Measurements from ENCODE around the gene RNF17. TPM values are rescaled to one million over a fixed set of nuclear protein-coding genes. Genes with fewer than 3 reads are reported as not detected.

Gene RNF17
- total RNA-seq, 1 donor from 2014 or later, result not detected

GRCh38 chr13:24734950-24735349 lies 29.0 kb upstream of the RNF17 start:
- no peak overlapping the region for H3K27ac Mint-ChIP-seq (ENCODE audit: unreplicated experiment)
- no peaks in the 10 kb centered on the region for H3K36me3 Mint-ChIP-seq (ENCODE audit: unreplicated experiment)

GRCh38 chr13:24737042-24737441 lies 26.9 kb upstream of the RNF17 start:
- no peak for DNase-seq (ENCODE audit: extremely low spot score, unreplicated experiment)
- no peaks in the 10 kb centered on the region for H3K27me3 Mint-ChIP-seq (ENCODE audit: unreplicated experiment)
- no peak overlapping the region for H3K27ac Mint-ChIP-seq (ENCODE audit: unreplicated experiment)
- H3K9me3 Mint-ChIP-seq (ENCODE audit: unreplicated experiment), result no peaks in the 10 kb centered on the region
- H3K4me1 Mint-ChIP-seq (ENCODE audit: unreplicated experiment), result no peaks in the 10 kb centered on the region
- no peaks in the 10 kb centered on the region for H3K36me3 Mint-ChIP-seq (ENCODE audit: unreplicated experiment)
- H3K4me3 Mint-ChIP-seq (ENCODE audit: unreplicated experiment), result no peak overlapping the region
- no peak for TF ChIP-seq CTCF (IDR thresholded peaks at IDR 0.05)

More at GRCh38 chr13:24734950-24735349, 29.0 kb upstream of the RNF17 start:
- H3K4me1 Mint-ChIP-seq (ENCODE audit: unreplicated experiment), result no peaks in the 10 kb centered on the region
- no peak for TF ChIP-seq CTCF (IDR thresholded peaks at IDR 0.05)
- H3K4me3 Mint-ChIP-seq (ENCODE audit: unreplicated experiment), result no peak overlapping the region
- no peaks in the 10 kb centered on the region for H3K27me3 Mint-ChIP-seq (ENCODE audit: unreplicated experiment)
- no peak for DNase-seq (ENCODE audit: extremely low spot score, unreplicated experiment)
- H3K9me3 Mint-ChIP-seq (ENCODE audit: unreplicated experiment), result no peaks in the 10 kb centered on the region

GRCh38 chr13:24738366-24738847 lies 25.6 kb upstream of the RNF17 start:
- H3K4me1 Mint-ChIP-seq (ENCODE audit: unreplicated experiment), result no peaks in the 10 kb centered on the region
- TF ChIP-seq CTCF (IDR thresholded peaks at IDR 0.05), result no peak
- H3K27ac Mint-ChIP-seq (ENCODE audit: unreplicated experiment), result no peak overlapping the region
- H3K4me3 Mint-ChIP-seq (ENCODE audit: unreplicated experiment), result no peak overlapping the region
- DNase-seq (ENCODE audit: extremely low spot score, unreplicated experiment), result peak; percentile 79
- H3K9me3 Mint-ChIP-seq (ENCODE audit: unreplicated experiment), result no peaks in the 10 kb centered on the region
- no peaks in the 10 kb centered on the region for H3K27me3 Mint-ChIP-seq (ENCODE audit: unreplicated experiment)
- H3K36me3 Mint-ChIP-seq (ENCODE audit: unreplicated experiment), result no peaks in the 10 kb centered on the region

- no peaks in the 10 kb centered on the region for H3K9me3 Mint-ChIP-seq (ENCODE audit: unreplicated experiment)
- H3K4me1 Mint-ChIP-seq (ENCODE audit: unreplicated experiment), result no peaks in the 10 kb centered on the region
- H3K27ac Mint-ChIP-seq (ENCODE audit: unreplicated experiment), result no peak overlapping the region
- peaks cover 8% of the 10 kb centered on the region for H3K27me3 Mint-ChIP-seq (ENCODE audit: unreplicated experiment)
- H3K4me3 Mint-ChIP-seq (ENCODE audit: unreplicated experiment), result no peak overlapping the region
- TF ChIP-seq CTCF (IDR thresholded peaks at IDR 0.05), result no peak
- DNase-seq (ENCODE audit: extremely low spot score, unreplicated experiment), result peak; percentile 78
- no peaks in the 10 kb centered on the region for H3K36me3 Mint-ChIP-seq (ENCODE audit: unreplicated experiment)
These were observed 23.7 kb upstream of the RNF17 start for GRCh38 chr13:24740014-24740890.

GRCh38 chr13:24741016-24741662 lies 22.8 kb upstream of the RNF17 start:
- H3K4me1 Mint-ChIP-seq (ENCODE audit: unreplicated experiment), result no peaks in the 10 kb centered on the region
- DNase-seq (ENCODE audit: extremely low spot score, unreplicated experiment), result peak; percentile 80
- no peak overlapping the region for H3K27ac Mint-ChIP-seq (ENCODE audit: unreplicated experiment)
- no peaks in the 10 kb centered on the region for H3K9me3 Mint-ChIP-seq (ENCODE audit: unreplicated experiment)
- peaks cover 9% of the 10 kb centered on the region for H3K27me3 Mint-ChIP-seq (ENCODE audit: unreplicated experiment)
- TF ChIP-seq CTCF (IDR thresholded peaks at IDR 0.05), result no peak
- H3K4me3 Mint-ChIP-seq (ENCODE audit: unreplicated experiment), result no peak overlapping the region
- H3K36me3 Mint-ChIP-seq (ENCODE audit: unreplicated experiment), result no peaks in the 10 kb centered on the region
